CD4-positive, alpha-beta T cell (primary cell): ENCODE data around the gene GSTA1. TPM values are rescaled to one million over a fixed set of nuclear protein-coding genes. Genes with fewer than 3 reads are reported as not detected.
"Not testable (repeated sequence)": the region's sequence is repeated elsewhere in the genome, so short reads cannot be mapped to it uniquely, and the experiment has no call there.

Experiments
- ATAC-seq: fragments of 200-7000 bp; cut with Tn5 transposase; one replicate; pipeline ENCODE4 v1.10.0; 2022; ENCODE audit warnings: mild to moderate bottlenecking; ENCODE audit not compliant: poor library complexity
- CTCF ChIA-PET: fragments of 350-600 bp; sonication (Branson Sonifier 250); formaldehyde crosslinking; loops from one replicate; lab custom pipeline; 2021; ENCODE audit warnings: antibody characterized with exemption, inconsistent platforms; lab: Charles Lee
- POLR2A ChIA-PET: fragments of 350-600 bp; sonication (Branson Sonifier 250); formaldehyde crosslinking; loops from one replicate; lab custom pipeline; 2021; ENCODE audit warnings: antibody characterized with exemption, inconsistent platforms; lab: Charles Lee
- DNase-seq, 14 experiments: peaks; one replicate each; pipeline ENCODE4 v3.0.0-alpha.2; 2013 to 2020; ENCODE audit warnings: mixed read lengths in 2 of 14
- H3K27ac ChIP-seq, 2 donors: one replicate each; pipeline versions ENCODE4 v1.5.1 to v1.7.0; 2013; ENCODE audit warnings: low read length in 2 of 2, low read depth in 1 of 2, mild to moderate bottlenecking in 1 of 2
- H3K27me3 ChIP-seq, 2 experiments: 1 replicate in 1 of 2; 2 replicates in 1 of 2; pipeline versions ENCODE4 v1.6.1 to v1.7.0; 2013; ENCODE audit warnings: low read length in 2 of 2, control low read depth in 1 of 2, mild to moderate bottlenecking in 1 of 2, moderate library complexity in 1 of 2; ENCODE audit not compliant: insufficient read depth in 2 of 2, control insufficient read depth in 1 of 2
- H3K36me3 ChIP-seq: one replicate; pipeline ENCODE4 v1.6.1; 2013; ENCODE audit warnings: low read length, control low read depth; ENCODE audit not compliant: insufficient read depth
- H3K4me1 ChIP-seq: one replicate; pipeline ENCODE4 v1.6.1; 2013; ENCODE audit warnings: low read length, control low read depth; ENCODE audit not compliant: insufficient read depth
- H3K4me3 ChIP-seq: one replicate; pipeline ENCODE4 v1.5.1; 2013; ENCODE audit warnings: mild to moderate bottlenecking, low read length, moderate library complexity
- H3K9me3 ChIP-seq, 2 experiments: 1 replicate in 1 of 2; 2 replicates in 1 of 2; pipeline versions ENCODE4 v1.6.1 to v1.7.0; 2013; ENCODE audit warnings: low read length in 2 of 2, mild to moderate bottlenecking in 2 of 2, control low read depth in 1 of 2, moderate library complexity in 1 of 2; ENCODE audit not compliant: control insufficient read depth in 1 of 2, insufficient read depth in 1 of 2
- H3K27ac Mint-ChIP-seq: one replicate; pipeline ENCODE4 v1.8.0; 2020; ENCODE audit warnings: mixed read lengths
- H3K27me3 Mint-ChIP-seq: one replicate; pipeline ENCODE4 v1.8.0; 2021; ENCODE audit warnings: mixed read lengths
- H3K36me3 Mint-ChIP-seq: one replicate; pipeline ENCODE4 v1.8.0; 2021; ENCODE audit warnings: low read depth, mixed read lengths
- H3K4me1 Mint-ChIP-seq: one replicate; pipeline ENCODE4 v1.8.0; 2021; ENCODE audit warnings: low read depth, mixed read lengths
- H3K4me3 Mint-ChIP-seq: one replicate; pipeline ENCODE4 v1.8.0; 2020; ENCODE audit warnings: mild to moderate bottlenecking, mixed read lengths
- H3K9me3 Mint-ChIP-seq: one replicate; pipeline ENCODE4 v1.8.0; 2020; ENCODE audit warnings: mixed read lengths
- intact Hi-C, 2 experiments: fragments of 100-400 bp; cut with DNase I in 1 of 2; cut with micrococcal nuclease in 1 of 2; formaldehyde crosslinking; loops; one replicate each; pipeline versions ENCODE4 v1.15.1 to v1.9.0; 2023 to 2025; cut with DNase I, micrococcal nuclease
- total RNA-seq, 174 experiments: library from RNA in 2 of 174; stranded (reverse) in 2 of 174; gene quantifications; one replicate each; pipeline ENCODE4 v1.2.3 and lab custom pipeline; 2021 to 2026

Gene GSTA1
- total RNA-seq, 2 experiments from 2014 or later = not detected

DNA sequence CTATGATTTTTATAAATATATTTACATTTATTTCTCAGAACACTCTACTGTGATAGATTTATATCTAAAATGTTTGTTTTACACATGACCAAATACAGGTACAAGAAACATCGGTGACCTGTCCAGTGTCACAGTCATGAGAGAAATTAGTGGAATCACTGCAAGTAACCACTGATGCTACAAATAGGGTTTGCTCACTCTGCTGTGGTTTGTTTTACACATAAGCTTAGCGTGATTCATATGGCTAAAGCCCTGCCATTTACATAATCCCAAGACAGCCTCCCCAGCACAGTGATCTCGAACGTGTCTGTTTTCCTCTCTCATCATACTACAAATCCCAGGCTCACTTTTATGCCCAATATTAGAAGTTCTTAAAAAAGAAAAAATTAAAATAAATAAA, 34.2 kb downstream of the GSTA1 start:
- H3K36me3 Mint-ChIP-seq, CTCF ChIA-PET, H3K4me1 Mint-ChIP-seq, H3K27me3 ChIP-seq, DNase-seq, H3K27ac Mint-ChIP-seq, H3K36me3 ChIP-seq, intact Hi-C loops, H3K27ac ChIP-seq, H3K9me3 ChIP-seq, POLR2A ChIA-PET, H3K4me3 Mint-ChIP-seq, H3K27me3 Mint-ChIP-seq, H3K4me1 ChIP-seq, H3K4me3 ChIP-seq, ATAC-seq, H3K9me3 Mint-ChIP-seq: not testable (repeated sequence)

DNA sequence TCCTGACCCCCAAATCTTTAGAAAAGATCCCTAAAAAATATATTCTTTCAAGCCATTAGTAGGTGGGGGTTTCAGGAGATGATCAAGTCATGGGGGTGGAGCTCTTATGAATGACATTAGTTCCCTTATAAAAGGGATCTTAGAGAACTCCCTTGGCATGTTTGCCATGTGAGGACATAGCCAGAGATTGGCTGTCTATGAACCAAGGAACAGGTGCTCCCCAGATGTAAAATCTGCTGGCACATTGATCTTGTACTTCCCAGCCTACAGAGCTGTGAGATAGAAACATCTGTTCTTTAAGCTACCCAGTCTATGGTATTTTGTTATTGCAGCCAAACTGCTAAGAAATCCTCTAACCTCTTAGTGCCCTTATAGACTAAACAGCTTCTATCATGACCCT, 36.0 kb downstream of the GSTA1 start:
- POLR2A ChIA-PET, H3K9me3 Mint-ChIP-seq, H3K4me3 Mint-ChIP-seq, H3K27ac Mint-ChIP-seq, H3K9me3 ChIP-seq, CTCF ChIA-PET, H3K36me3 ChIP-seq, DNase-seq, H3K27me3 Mint-ChIP-seq, H3K4me1 Mint-ChIP-seq, H3K4me1 ChIP-seq, H3K27ac ChIP-seq, ATAC-seq, H3K27me3 ChIP-seq, H3K36me3 Mint-ChIP-seq, intact Hi-C loops, H3K4me3 ChIP-seq: not testable (repeated sequence)

DNA sequence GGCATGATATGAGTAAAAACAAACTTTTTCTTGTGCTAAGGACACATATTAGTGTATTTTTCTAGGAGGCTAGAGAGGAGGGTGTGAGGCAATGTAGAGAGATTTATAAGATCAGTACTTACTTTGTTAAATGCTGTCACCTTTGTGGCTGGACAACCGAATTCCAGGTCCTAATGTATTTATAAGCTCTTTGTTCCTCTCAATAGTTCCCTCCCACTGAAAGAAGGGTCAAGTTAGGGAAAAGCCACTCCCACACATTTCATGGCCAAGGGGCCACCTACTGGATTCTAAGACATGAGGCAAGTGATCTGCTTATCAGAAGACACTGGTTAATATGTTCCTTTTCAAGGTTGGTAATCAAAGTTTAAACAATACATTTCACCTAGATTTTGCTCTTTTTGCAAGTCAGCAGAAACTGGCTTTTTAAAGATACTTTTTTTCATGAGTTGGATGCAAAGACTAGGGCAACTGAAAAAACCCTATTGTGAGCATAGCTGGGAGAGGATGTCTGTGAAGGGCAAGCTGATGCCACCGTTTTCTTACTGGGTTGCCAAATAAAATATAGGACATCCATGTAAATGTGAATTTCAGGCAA, 40.2 kb downstream of the GSTA1 start, which contains the start of gene GSTA2:
Gene GSTA2 (minus strand): TSS at position 154 of the 595 bp plus-strand sequence. CDS start 5,528 bp downstream, outside the sequence.
- CTCF ChIA-PET, H3K27ac ChIP-seq, H3K27me3 ChIP-seq, POLR2A ChIA-PET, DNase-seq, H3K4me3 Mint-ChIP-seq, H3K27ac Mint-ChIP-seq, H3K4me3 ChIP-seq, H3K4me1 Mint-ChIP-seq, ATAC-seq, intact Hi-C loops, H3K36me3 ChIP-seq, H3K4me1 ChIP-seq, H3K9me3 ChIP-seq, H3K9me3 Mint-ChIP-seq, H3K36me3 Mint-ChIP-seq: not testable (repeated sequence)
- H3K27me3 Mint-ChIP-seq = peaks cover 33% of the 10 kb centered on the region

DNA sequence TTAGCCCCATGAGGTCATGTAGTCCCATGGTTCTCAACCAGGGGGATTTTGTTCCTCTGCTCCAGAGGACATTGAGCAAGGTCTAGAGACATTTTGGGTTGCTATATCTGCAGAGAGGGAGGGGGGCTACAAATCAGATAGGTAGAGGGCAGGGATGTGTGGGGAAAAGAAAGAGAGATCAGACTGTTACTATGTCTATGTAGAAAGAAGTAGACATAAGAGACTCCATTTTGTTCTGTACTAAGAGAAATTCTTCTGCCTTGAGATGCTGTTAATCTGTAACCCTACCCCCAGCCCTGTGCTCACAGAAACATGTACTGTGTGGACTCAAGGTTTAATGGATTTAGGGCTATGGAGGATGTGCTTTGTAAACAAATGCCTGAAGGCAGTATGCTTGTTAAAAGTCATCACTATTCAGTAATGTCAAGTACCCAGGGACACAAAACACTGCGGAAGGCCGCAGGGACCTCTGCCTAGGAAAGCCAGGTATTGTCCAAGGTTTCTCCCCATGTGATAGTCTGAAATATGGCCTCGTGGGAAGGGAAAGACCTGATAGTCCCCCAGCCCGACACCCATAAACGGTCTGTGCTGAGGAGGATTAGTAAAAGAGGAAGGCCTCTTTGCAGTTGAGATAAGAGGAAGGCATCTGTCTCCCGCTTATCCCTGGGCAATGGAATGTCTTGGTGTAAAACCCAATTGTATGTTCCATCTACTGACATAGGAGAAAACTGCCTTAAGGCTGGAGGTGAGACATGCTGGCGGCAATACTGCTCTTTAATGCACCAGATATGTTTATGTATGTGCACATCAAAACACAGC, 41.7 kb downstream of the GSTA1 start:
- H3K9me3 Mint-ChIP-seq, H3K9me3 ChIP-seq, ATAC-seq, H3K36me3 Mint-ChIP-seq, CTCF ChIA-PET, DNase-seq, H3K4me1 Mint-ChIP-seq, H3K4me3 ChIP-seq, H3K27ac ChIP-seq, H3K27ac Mint-ChIP-seq, H3K4me3 Mint-ChIP-seq, H3K4me1 ChIP-seq, H3K27me3 ChIP-seq, POLR2A ChIA-PET, H3K36me3 ChIP-seq, intact Hi-C loops: not testable (repeated sequence)
- peaks cover 43% of the 10 kb centered on the region for H3K27me3 Mint-ChIP-seq
